ENCODE results near the gene DLX4.

Gene DLX4

GRCh38 chr17:49967621-49968404 lies 1.2 kb upstream of the DLX4 start:
- DNase-seq (ENCODE audit: low read depth in 1 of 2, low spot score in 1 of 2) = no peak

- peak; percentile 20 to 62 for DNase-seq (ENCODE audit: low read depth in 1 of 2, low spot score in 1 of 2)
Measured at GRCh38 chr17:49968405-49969133, 421 bp upstream of the DLX4 start.

- DNase-seq (ENCODE audit: low read depth in 1 of 2, low spot score in 1 of 2) = no peak
Measured at GRCh38 chr17:49969795-49970389, 902 bp downstream of the DLX4 start.

GRCh38 chr17:49970498-49970897 lies 1.5 kb downstream of the DLX4 start:
- no peak for DNase-seq (ENCODE audit: low read depth in 1 of 2, low spot score in 1 of 2)

- DNase-seq (ENCODE audit: low read depth in 1 of 2, low spot score in 1 of 2) = no peak
Measured at GRCh38 chr17:49971199-49971847, 2.3 kb downstream of the DLX4 start.

GRCh38 chr17:49971848-49972485 lies 3.0 kb downstream of the DLX4 start:
- no peak for DNase-seq (ENCODE audit: low read depth in 1 of 2, low spot score in 1 of 2)

GRCh38 chr17:49972486-49973270 lies 3.7 kb downstream of the DLX4 start:
- DNase-seq (ENCODE audit: low read depth in 1 of 2, low spot score in 1 of 2) = no peak

GRCh38 chr17:49973271-49973615 lies 4.3 kb downstream of the DLX4 start:
- no peak for DNase-seq (ENCODE audit: low read depth in 1 of 2, low spot score in 1 of 2)

- DNase-seq (ENCODE audit: low read depth in 1 of 2, low spot score in 1 of 2) = no peak
Measured at GRCh38 chr17:49975531-49975930, 6.5 kb downstream of the DLX4 start.

- no peak for DNase-seq (ENCODE audit: low read depth in 1 of 2, low spot score in 1 of 2)
Measured at GRCh38 chr17:49976163-49976827, 7.3 kb downstream of the DLX4 start.

GRCh38 chr17:49976828-49977202 lies 7.8 kb downstream of the DLX4 start:
- no peak for DNase-seq (ENCODE audit: low read depth in 1 of 2, low spot score in 1 of 2)

GRCh38 chr17:49977463-49978389 lies 8.7 kb downstream of the DLX4 start:
- no peak for DNase-seq (ENCODE audit: low read depth in 1 of 2, low spot score in 1 of 2)

GRCh38 chr17:49978501-49978900 lies 9.5 kb downstream of the DLX4 start:
- no peak for DNase-seq (ENCODE audit: low read depth in 1 of 2, low spot score in 1 of 2)

GRCh38 chr17:49979748-49980479 lies 10.9 kb downstream of the DLX4 start:
- DNase-seq (ENCODE audit: low read depth in 1 of 2, low spot score in 1 of 2) = no peak

GRCh38 chr17:49980703-49981197 lies 11.8 kb downstream of the DLX4 start:
- no peak for DNase-seq (ENCODE audit: low read depth in 1 of 2, low spot score in 1 of 2)

- DNase-seq (ENCODE audit: low read depth in 1 of 2, low spot score in 1 of 2) = no peak
Measured at GRCh38 chr17:49984283-49984682, 15.3 kb downstream of the DLX4 start.

GRCh38 chr17:49984776-49985175 lies 15.8 kb downstream of the DLX4 start:
- DNase-seq (ENCODE audit: low read depth in 1 of 2, low spot score in 1 of 2) = no peak

Measured in stimulated activated CD4-positive, alpha-beta T cell treated with anti-CD3 and anti-CD28 coated beads, Interleukin-15, amount 100 ng/mL, for 1 hour (primary cell).